ENCODE results near the gene TRDN. TPM values are rescaled to one million over a fixed set of nuclear protein-coding genes. Genes with fewer than 3 reads are reported as not detected.

TRDN gene
- polyA plus RNA-seq, 1 donor from 2014 or later = not detected

- TF ChIP-seq SMC3 (conservative IDR thresholded peaks at IDR 0.05; ENCODE audit: poor library complexity) (peak; percentile 81), CTCF (IDR thresholded peaks at IDR 0.05; ENCODE audit: poor library complexity, severe bottlenecking) (peak; percentile 78), REST (IDR thresholded peaks at IDR 0.05; ENCODE audit: borderline replicate concordance) (no peak), RAD21 (conservative IDR thresholded peaks at IDR 0.05) (peak; percentile 83)
- no peak overlapping the region for H3K9ac ChIP-seq (ENCODE audit: low read length)
- no peaks in the 10 kb centered on the region for H3K36me3 ChIP-seq (ENCODE audit: insufficient read depth, low read length)
- no peak overlapping the region for H3K27ac ChIP-seq (ENCODE audit: low read length)
- no peaks in the 10 kb centered on the region for H3K79me2 ChIP-seq (replicated peaks; ENCODE audit: insufficient read depth, low read length)
- no peak overlapping the region for H3K4me2 ChIP-seq (ENCODE audit: low read length)
- H3F3A ChIP-seq (ENCODE audit: insufficient read depth, low read length, poor library complexity, severe bottlenecking) = no peaks in the 10 kb centered on the region
- no peaks in the 10 kb centered on the region for H3K27me3 ChIP-seq (ENCODE audit: insufficient read depth, low read depth, low read length)
- no peak overlapping the region for H3K4me3 ChIP-seq (ENCODE audit: low read length)
- H4K20me1 ChIP-seq (ENCODE audit: insufficient read depth) = no peaks in the 10 kb centered on the region
- H3K9me3 ChIP-seq (ENCODE audit: low read length) = no peaks in the 10 kb centered on the region
- H2AFZ ChIP-seq (ENCODE audit: low read depth, low read length) = no peak overlapping the region
- no peaks in the 10 kb centered on the region for H3K9me2 ChIP-seq (ENCODE audit: insufficient read depth, low read length)
These were observed 243.4 kb downstream of the TRDN start for GRCh38 chr6:123393331-123393730.

- Histone ChIP-seq H4K20me1 (ENCODE audit: insufficient read depth) (no peaks in the 10 kb centered on the region), H3K27me3 (ENCODE audit: insufficient read depth, low read depth, low read length) (no peaks in the 10 kb centered on the region)
- TF ChIP-seq RAD21 (conservative IDR thresholded peaks at IDR 0.05) (no peak), EP300 (conservative IDR thresholded peaks at IDR 0.05; ENCODE audit: poor library complexity, severe bottlenecking) (no peak), TAF1 (IDR thresholded peaks at IDR 0.05; ENCODE audit: low read depth) (no peak), EZH2 (IDR thresholded peaks at IDR 0.05; ENCODE audit: borderline replicate concordance, insufficient read depth, low read length, poor library complexity, severe bottlenecking) (no peak), MXI1 (conservative IDR thresholded peaks at IDR 0.05; ENCODE audit: poor library complexity, severe bottlenecking) (no peak), POLR2AphosphoS5 (IDR thresholded peaks at IDR 0.05) (no peak), SMC3 (conservative IDR thresholded peaks at IDR 0.05; ENCODE audit: poor library complexity) (no peak), REST (IDR thresholded peaks at IDR 0.05; ENCODE audit: borderline replicate concordance) (no peak), CTCF (IDR thresholded peaks at IDR 0.05; ENCODE audit: poor library complexity, severe bottlenecking) (no peak)
These were observed 253.0 kb downstream of the TRDN start for GRCh38 chr6:123383718-123384117.

More at GRCh38 chr6:123383718-123384117, 253.0 kb downstream of the TRDN start:
- Histone ChIP-seq H2AFZ (ENCODE audit: low read depth, low read length) (no peak overlapping the region), H3K9me2 (ENCODE audit: insufficient read depth, low read length) (no peaks in the 10 kb centered on the region), H3K79me2 (replicated peaks; ENCODE audit: insufficient read depth, low read length) (no peaks in the 10 kb centered on the region), H3K9me3 (ENCODE audit: low read length) (no peaks in the 10 kb centered on the region), H3K4me2 (ENCODE audit: low read length) (no peak overlapping the region), H3K36me3 (ENCODE audit: insufficient read depth, low read length) (no peaks in the 10 kb centered on the region), H3K4me3 (ENCODE audit: low read length) (no peak overlapping the region), H3K9ac (ENCODE audit: low read length) (no peak overlapping the region), H3F3A (ENCODE audit: insufficient read depth, low read length, poor library complexity, severe bottlenecking) (no peaks in the 10 kb centered on the region), H3K27ac (ENCODE audit: low read length) (no peak overlapping the region)
